ENCODE results near the gene CDC42. TPM values are rescaled to one million over a fixed set of nuclear protein-coding genes. Genes with fewer than 3 reads are reported as not detected.

CDC42 gene
- total and polyA plus RNA-seq, 9 of the 15 experiments (the other 6 are each of a cell fraction or from before 2014, with no cell fraction given), result 186 to 398 (median 325) TPM

DNA sequence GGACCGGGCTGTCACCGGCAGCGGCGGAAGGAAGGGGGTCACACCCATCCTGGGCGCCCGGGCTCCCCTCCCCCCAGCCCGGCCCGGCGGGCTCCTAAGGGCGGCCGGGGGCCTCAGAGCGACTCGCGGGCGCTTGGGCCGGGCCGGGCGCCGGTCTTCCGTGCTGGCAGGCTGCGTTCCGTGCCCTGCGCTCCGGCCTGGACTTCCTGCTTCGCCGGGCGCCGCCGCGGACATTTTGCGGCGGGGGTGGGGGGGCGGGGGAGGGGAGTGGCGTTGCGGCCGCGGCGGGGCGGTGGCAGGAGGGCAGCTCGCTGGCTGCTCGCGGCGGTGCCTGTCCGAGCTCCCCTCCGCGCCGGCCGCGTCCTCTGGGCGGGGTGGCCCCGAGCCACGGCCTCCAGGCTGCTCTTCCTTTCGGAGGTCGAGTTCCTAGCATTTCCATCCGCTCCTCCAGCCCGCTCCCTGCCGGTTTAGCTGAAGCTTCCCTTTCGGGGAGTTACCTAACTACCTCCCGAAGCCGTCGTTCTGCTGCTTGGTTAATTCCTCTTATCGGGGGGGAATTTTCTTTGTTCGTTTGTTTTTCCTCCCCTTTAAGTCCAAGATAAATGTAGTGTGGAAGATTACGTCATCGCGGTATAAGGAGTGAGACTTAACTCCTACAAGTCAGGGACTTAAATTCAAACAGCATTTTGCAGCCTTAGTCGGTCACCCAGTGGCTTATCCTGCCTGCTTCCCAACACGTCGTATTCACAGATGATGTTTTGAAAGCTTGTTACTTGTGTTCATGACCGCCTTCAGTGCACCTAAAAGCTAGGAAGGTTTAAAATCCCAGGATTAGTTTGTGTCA lies 730 bp downstream of the CDC42 start (continued):
- no peak for TF ChIP-seq CBX1 (IDR thresholded peaks at IDR 0.05; ENCODE audit: low read depth)
- TF ChIP-seq, protein P1, sequence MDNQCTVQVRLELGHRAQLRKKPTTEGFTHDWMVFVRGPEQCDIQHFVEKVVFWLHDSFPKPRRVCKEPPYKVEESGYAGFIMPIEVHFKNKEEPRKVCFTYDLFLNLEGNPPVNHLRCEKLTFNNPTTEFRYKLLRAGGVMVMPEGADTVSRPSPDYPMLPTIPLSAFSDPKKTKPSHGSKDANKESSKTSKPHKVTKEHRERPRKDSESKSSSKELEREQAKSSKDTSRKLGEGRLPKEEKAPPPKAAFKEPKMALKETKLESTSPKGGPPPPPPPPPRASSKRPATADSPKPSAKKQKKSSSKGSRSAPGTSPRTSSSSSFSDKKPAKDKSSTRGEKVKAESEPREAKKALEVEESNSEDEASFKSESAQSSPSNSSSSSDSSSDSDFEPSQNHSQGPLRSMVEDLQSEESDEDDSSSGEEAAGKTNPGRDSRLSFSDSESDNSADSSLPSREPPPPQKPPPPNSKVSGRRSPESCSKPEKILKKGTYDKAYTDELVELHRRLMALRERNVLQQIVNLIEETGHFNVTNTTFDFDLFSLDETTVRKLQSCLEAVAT (IDR thresholded peaks at IDR 0.05), result 0 out of 4 replicates have a peak, but pooled peaks of 1 of the 2 experiments have one; percentile 35
- TF ChIP-seq HDAC2 (IDR thresholded peaks at IDR 0.05), result no peak; the same call in 1 of the 2 replicates
- TF ChIP-seq HNRNPUL1 (IDR thresholded peaks at IDR 0.05; ENCODE audit: low read length), result no peak
- TF ChIP-seq DNMT1 (IDR thresholded peaks at IDR 0.05), result no peak
- peak; percentile 16 to 52; a peak in 3 of 4 replicates for TF ChIP-seq NRF1 (conservative IDR thresholded peaks at IDR 0.05 in 1 of 2, IDR thresholded peaks at IDR 0.05 in 1 of 2)
- TF ChIP-seq ZNF274 (IDR thresholded peaks at IDR 0.05; ENCODE audit: borderline replicate concordance, low read depth, low read length), result no peak
- no peak for TF ChIP-seq ZBTB8A (IDR thresholded peaks at IDR 0.05; ENCODE audit: partially characterized antibody)
- TF ChIP-seq HLTF (IDR thresholded peaks at IDR 0.05), result no peak
- TF ChIP-seq, protein P2, sequence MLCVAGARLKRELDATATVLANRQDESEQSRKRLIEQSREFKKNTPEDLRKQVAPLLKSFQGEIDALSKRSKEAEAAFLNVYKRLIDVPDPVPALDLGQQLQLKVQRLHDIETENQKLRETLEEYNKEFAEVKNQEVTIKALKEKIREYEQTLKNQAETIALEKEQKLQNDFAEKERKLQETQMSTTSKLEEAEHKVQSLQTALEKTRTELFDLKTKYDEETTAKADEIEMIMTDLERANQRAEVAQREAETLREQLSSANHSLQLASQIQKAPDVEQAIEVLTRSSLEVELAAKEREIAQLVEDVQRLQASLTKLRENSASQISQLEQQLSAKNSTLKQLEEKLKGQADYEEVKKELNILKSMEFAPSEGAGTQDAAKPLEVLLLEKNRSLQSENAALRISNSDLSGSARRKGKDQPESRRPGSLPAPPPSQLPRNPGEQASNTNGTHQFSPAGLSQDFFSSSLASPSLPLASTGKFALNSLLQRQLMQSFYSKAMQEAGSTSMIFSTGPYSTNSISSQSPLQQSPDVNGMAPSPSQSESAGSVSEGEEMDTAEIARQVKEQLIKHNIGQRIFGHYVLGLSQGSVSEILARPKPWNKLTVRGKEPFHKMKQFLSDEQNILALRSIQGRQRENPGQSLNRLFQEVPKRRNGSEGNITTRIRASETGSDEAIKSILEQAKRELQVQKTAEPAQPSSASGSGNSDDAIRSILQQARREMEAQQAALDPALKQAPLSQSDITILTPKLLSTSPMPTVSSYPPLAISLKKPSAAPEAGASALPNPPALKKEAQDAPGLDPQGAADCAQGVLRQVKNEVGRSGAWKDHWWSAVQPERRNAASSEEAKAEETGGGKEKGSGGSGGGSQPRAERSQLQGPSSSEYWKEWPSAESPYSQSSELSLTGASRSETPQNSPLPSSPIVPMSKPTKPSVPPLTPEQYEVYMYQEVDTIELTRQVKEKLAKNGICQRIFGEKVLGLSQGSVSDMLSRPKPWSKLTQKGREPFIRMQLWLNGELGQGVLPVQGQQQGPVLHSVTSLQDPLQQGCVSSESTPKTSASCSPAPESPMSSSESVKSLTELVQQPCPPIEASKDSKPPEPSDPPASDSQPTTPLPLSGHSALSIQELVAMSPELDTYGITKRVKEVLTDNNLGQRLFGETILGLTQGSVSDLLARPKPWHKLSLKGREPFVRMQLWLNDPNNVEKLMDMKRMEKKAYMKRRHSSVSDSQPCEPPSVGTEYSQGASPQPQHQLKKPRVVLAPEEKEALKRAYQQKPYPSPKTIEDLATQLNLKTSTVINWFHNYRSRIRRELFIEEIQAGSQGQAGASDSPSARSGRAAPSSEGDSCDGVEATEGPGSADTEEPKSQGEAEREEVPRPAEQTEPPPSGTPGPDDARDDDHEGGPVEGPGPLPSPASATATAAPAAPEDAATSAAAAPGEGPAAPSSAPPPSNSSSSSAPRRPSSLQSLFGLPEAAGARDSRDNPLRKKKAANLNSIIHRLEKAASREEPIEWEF (CRISPR knock-in tag; IDR thresholded peaks at IDR 0.05), result no peak
- TF ChIP-seq FOXM1 (IDR thresholded peaks at IDR 0.05; ENCODE audit: low read depth), result no peak
- TF ChIP-seq FOXM1 (CRISPR knock-in tag; IDR thresholded peaks at IDR 0.05; ENCODE audit: low read depth), result no peak
- TF ChIP-seq HMG20A (CRISPR knock-in tag; conservative IDR thresholded peaks at IDR 0.05), result no peak
- no peak for TF ChIP-seq HNRNPH1 (optimal IDR thresholded peaks at IDR 0.05; ENCODE audit: low read depth, low read length)
- TF ChIP-seq SETDB1 (IDR thresholded peaks at IDR 0.05; ENCODE audit: low read length), result no peak
- no peak for TF ChIP-seq FOS (IDR thresholded peaks at IDR 0.05; ENCODE audit: extremely low read depth, insufficient read length)
- no peak for TF ChIP-seq SMARCA5 (IDR thresholded peaks at IDR 0.05)
- peak; percentile 40 for TF ChIP-seq HMGN3 (IDR thresholded peaks at IDR 0.05; ENCODE audit: borderline replicate concordance, extremely low read depth, insufficient read length, low read depth, low read length)
- no peak for TF ChIP-seq ETS2 (tag; IDR thresholded peaks at IDR 0.05; ENCODE audit: borderline replicate concordance, poor library complexity, severe bottlenecking)
- no peak for TF ChIP-seq ZNF699 (CRISPR knock-in tag; IDR thresholded peaks at IDR 0.05; ENCODE audit: insufficient replicate concordance)
- peak; percentile 85 for TF ChIP-seq JUNB (CRISPR knock-in tag; conservative IDR thresholded peaks at IDR 0.05)
- TF ChIP-seq NFRKB (IDR thresholded peaks at IDR 0.05; ENCODE audit: low read depth), result no peak; the same call in 1 of the 2 replicates
